NCI-H1436 (cell line): ENCODE data around the gene AGAP1.
"Not testable (repeated sequence)": the region's sequence is repeated elsewhere in the genome, so short reads cannot be mapped to it uniquely, and the experiment has no call there.

ENCODE experiments used
- DNase-seq: peaks from one replicate; lab custom pipeline; 2025; lab: John Stamatoyannopoulos, UW

Gene AGAP1

GRCh38 chr2:236065314-236066160 is 571.7 kb downstream of the AGAP1 start:
- DNase-seq: no peak

GRCh38 chr2:236070236-236070635 is 576.4 kb downstream of the AGAP1 start:
- DNase-seq: no peak

GRCh38 chr2:236073246-236073645 is 579.4 kb downstream of the AGAP1 start:
- no peak for DNase-seq

DNA sequence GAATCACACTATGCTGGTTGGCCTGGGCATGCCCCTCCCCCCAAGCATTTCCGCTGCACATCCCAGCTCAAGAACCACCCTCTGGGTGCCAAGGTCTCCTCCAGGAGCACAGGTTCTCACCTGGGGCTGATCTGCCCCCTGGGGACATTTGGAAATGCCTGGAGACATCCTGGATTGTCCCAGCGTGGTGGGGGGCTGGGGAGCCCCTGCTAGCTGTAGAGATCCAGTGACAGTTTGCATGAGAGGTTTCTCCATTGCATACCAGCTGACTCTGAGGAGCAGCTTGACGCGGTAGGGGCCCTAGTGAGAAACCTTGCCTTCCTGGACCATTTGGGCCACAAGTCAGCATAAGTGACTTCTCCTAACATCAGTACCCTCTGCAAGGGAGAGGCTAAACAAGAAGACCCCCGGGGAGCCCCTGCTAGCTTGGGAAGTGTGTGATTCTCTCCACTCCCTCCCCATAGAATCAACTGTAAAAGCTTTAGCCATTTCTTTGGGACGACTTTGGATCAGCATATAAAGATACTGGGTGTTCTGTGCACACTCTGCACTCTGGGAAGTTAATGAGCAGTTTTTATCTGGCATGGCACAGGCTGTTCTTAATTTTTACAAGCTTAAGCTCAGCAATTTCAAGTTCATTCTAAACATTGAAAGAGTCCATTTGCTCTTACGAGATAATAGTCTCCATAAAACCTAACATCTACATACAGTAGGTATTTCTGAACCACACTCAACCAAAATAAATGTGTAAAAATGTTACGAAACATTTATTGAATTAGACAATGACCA is 580.2 kb downstream of the AGAP1 start:
- no peak for DNase-seq

DNA sequence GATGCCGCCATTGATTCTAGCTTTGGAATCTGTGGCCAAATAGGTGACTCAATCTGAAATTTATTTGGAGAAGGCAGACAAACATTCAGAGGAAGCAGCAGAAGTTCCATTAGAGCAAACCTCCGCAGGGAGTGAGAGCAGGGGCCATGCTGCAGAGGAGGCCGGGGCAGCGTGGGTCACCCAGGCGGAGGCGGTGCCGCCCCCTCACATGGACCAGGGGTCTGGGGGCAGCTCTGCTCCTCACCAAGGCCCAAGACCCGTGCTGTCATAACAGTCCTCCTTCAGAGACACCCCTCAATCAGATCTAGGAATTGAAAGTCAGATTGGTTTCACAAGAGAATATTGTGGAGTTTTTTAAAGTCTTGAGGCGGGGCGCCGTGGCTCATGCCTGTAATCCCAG is 582.0 kb downstream of the AGAP1 start:
- no peak for DNase-seq

GRCh38 chr2:236078297-236079255 is 584.7 kb downstream of the AGAP1 start:
- DNase-seq: peak; percentile 37

DNA sequence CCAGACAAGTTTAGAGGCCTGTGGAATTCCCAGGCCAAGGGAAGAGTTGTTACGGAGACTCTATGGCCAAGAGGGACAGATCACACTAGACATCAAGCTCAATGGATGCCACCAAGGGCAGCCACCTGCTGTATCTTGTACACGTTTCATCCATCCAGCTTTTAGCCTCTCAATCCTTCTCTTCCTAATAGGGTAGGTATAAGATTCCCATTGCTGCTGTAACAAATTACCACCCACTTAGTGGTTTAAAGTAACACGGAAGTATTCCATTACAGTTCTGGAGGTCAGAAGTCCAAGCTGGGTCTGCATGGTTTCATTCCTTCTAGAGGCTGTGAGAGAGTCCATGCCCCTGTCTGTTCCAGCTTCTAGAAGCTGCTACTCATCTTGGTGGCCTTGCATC is 586.6 kb downstream of the AGAP1 start:
- no peak for DNase-seq

- no peak for DNase-seq
These were observed 587.3 kb downstream of the AGAP1 start for GRCh38 chr2:236081171-236081570.

GRCh38 chr2:236082061-236082460 is 588.2 kb downstream of the AGAP1 start:
- DNase-seq: no peak

- no peak for DNase-seq
These were observed 590.1 kb downstream of the AGAP1 start for GRCh38 chr2:236083934-236084333.

DNA sequence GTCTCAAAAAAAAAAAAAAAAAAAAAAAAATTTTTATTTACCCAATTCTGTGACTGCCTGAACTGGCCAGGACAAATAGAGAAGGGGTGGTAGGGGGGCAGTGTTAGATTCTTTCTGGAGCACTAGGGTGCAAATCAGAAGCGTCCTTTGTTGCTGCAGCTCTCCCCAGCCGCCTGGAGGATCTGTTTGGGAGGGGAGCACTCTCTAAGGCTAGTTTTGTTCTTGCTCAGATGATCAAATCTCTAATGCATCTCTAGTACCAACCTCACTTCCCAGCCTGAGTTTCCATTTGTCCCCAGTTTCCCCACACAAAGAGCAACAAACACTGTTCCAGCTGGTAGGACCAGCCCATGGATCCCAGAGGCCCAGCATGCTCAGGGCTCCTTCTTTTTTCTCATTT is 591.4 kb downstream of the AGAP1 start:
- DNase-seq: no peak

GRCh38 chr2:236085647-236086046 is 591.8 kb downstream of the AGAP1 start:
- no peak for DNase-seq

DNA sequence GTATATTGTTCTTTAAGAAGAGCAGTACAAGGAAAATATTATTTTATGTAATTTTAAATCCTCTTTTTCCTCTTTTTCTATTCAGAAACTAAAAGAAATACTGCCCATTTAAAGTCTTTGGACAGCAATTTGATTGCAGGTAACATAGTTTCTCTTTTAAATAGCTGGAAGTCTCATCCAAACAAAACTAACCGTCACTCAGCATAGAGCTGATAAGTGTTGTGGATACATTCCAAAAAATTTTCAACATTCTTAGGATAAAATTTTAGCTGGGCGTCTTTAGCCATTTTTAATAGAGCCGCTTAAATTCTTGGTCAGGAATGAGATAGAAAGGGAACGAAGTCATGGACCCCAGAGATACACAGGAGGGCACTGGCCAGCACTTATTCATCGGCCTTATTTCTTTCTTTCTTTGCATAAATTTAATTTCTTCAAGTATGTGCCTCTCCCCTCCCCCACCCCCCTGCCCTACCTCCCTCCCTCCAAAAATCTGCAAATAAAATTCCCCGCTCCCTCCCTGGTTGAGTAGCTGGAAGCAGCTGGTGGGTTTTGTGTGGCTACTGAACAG is 592.6 kb downstream of the AGAP1 start:
- DNase-seq: no peak

DNA sequence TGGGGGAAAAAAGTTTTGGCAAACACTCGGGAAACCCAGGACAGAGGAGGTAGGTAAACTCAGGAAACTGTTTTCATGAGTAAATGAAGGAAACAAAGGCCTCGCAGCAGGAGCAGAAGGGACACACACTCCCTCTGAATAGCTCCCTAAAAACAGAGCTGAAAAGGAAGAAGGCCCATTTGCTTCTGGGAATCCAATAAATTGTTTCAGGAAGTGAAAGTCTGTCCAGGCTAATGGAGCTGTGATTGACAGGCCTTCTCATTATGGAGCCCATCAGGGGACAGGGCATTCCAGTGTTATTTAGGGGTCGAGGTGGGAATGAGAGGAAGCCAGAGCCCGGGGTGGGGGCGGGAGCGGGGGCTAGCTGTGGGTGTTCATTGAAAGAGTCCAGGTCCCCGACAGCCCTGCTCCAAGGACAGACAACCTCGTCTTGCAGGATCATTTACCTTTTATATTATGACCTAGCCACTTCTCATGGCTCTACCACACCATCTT is 593.2 kb downstream of the AGAP1 start:
- no peak for DNase-seq

DNA sequence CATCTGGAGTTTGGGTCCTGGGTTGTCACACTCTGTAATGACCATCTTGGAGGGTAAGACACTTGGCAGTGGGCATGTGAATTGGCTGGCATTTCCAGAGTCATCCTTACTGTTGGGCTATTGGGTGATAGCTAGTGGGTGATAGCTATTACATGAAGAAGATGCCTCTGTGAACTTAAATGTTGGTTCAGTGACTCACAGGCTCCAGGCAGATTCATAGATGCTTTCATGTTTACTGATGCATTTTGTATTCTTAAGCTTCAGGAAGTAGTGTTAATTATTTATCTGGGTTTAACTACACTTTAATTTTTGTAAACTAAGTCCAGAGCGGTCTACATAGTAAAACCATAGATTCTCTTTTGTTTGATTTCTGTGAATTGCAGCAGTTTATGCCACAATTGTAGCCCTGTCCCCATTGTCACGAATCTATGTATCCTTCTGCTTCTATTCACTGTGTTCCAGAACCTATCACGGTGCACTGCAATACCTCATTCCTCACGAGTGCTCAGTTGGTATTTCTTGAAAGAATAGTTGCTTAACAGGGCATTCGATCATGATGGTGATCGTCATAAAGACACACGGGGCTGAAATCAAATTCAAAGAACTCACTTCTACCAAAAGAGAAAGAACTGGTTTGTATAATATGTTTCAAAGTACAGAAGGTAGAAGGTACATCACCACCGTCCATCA is 594.7 kb downstream of the AGAP1 start:
- no peak for DNase-seq

- DNase-seq: no peak
These were observed 595.6 kb downstream of the AGAP1 start for GRCh38 chr2:236089271-236090026.

GRCh38 chr2:236090027-236090382 is 596.2 kb downstream of the AGAP1 start:
- DNase-seq: no peak

GRCh38 chr2:236090826-236091225 is 597.0 kb downstream of the AGAP1 start:
- not testable (repeated sequence) for DNase-seq

DNA sequence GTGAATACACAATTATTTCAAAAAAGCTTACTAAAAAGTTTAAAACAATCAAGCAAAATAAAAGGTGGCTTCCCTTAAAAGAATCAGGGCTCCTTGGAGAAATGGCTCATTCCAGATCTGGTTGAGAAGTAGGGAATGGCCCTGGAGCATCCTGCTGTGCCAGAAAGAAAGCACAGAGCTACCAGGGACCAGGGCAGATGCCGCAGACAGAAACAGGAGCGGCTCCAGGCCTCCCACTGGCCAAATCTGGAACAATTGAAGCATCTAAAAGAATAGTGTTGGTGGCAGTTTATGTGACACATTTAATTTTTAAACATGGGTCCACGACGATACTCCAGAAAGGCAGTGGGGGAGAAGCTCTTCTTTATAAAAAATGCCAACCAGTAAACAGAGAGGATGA is 598.9 kb downstream of the AGAP1 start:
- no peak for DNase-seq

DNA sequence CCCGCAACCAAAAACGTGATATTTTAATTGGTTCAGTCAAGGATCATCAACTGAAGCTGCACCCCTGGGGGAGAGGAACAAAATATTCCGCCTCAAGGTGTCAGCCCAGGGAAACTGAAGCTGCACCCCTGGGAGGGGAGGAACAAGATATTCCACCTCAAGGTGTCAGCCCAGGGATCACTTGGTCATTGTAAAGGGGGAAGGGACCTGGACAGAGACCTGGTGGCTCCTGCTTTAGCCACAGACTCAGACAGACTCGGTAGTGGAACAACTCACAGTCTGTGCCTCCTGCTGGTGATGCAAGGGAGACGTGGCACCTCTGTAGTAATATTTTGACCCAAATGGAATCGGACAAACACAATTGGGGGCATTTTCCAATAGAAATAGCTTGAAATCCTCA is 599.3 kb downstream of the AGAP1 start:
- DNase-seq: no peak
